Gastrocnemius medialis (tissue), 4 donors: ENCODE results near the gene XPR1.

Source experiments
- CTCF ChIP-seq, 5 experiments: fragments of 450-650 bp in 3 of 5; fragments of 200-600 bp in 2 of 5; sonication (generic) in 2 of 5; IDR thresholded peaks in 4 of 5; conservative IDR thresholded peaks in 1 of 5; 1 replicate in 4 of 5; 2 replicates in 1 of 5; pipeline ENCODE4 v1.5.1; 2016 to 2019; ENCODE audit warnings: antibody characterized with exemption in 5 of 5, mild to moderate bottlenecking in 3 of 5, moderate library complexity in 3 of 5
- POLR2A ChIP-seq, 2 donors: fragments of 450-650 bp; IDR thresholded peaks; one replicate each; pipeline ENCODE4 v1.6.1; 2017; ENCODE audit warnings: antibody characterized with exemption in 2 of 2, mild to moderate bottlenecking in 2 of 2, moderate library complexity in 2 of 2

GRCh38 chr1:180590889-180591288 is 40.9 kb upstream of the XPR1 start:
- TF ChIP-seq POLR2A (IDR thresholded peaks at IDR 0.05) = no peak
- no peak for TF ChIP-seq CTCF (IDR thresholded peaks at IDR 0.05 in 4 of 5, conservative IDR thresholded peaks at IDR 0.05 in 1 of 5)
